ENCODE data around the gene FAR1.

The FAR1 gene

GRCh38 chr11:13692172-13692571 is 23.7 kb downstream of the FAR1 start:
- Histone ChIP-seq H4K20me1 (peaks cover 25 to 92% (median 70%) of the 10 kb centered on the region in 11 experiments; a peak in 21 of 22 replicates), H3K4me2 (no peak overlapping the region), H3K4me3 (no peak overlapping the region), H3K9ac (no peak overlapping the region), H3K9me3 (replicated peaks in 1 of 11) (peaks cover 10 to 26% (median 20%) of the 10 kb centered on the region in 11 experiments; a peak in 19 of 22 replicates), H3K36me3 (peaks cover 38 to 78% (median 53%) of the 10 kb centered on the region in 11 experiments), H3K27ac (no peak overlapping the region), H3K4me1 (peaks cover 0 to 14% (median 0%) of the 10 kb centered on the region in 10 experiments; a peak in 3 of 20 replicates), H3K27me3 (no peaks in the 10 kb centered on the region)
- TF ChIP-seq Cebpa-rat (IDR thresholded peaks at IDR 0.05): no peak

GRCh38 chr11:13694115-13694514 is 25.6 kb downstream of the FAR1 start:
- Histone ChIP-seq H3K9ac (no peak overlapping the region), H3K9me3 (replicated peaks in 1 of 11) (peaks cover 5 to 17% (median 14%) of the 10 kb centered on the region in 11 experiments; a peak in 17 of 22 replicates), H3K27me3 (no peaks in the 10 kb centered on the region), H3K4me1 (peaks cover 0 to 14% (median 0%) of the 10 kb centered on the region in 10 experiments; a peak in 3 of 20 replicates), H3K4me3 (no peak overlapping the region), H3K27ac (no peak overlapping the region), H4K20me1 (peaks cover 30 to 90% (median 58%) of the 10 kb centered on the region in 11 experiments; a peak in 20 of 22 replicates), H3K4me2 (no peak overlapping the region), H3K36me3 (peaks cover 56 to 82% (median 65%) of the 10 kb centered on the region in 11 experiments)
- no peak for TF ChIP-seq Cebpa-rat (IDR thresholded peaks at IDR 0.05)

GRCh38 chr11:13695886-13696285 is 27.4 kb downstream of the FAR1 start:
- Histone ChIP-seq H4K20me1 (peaks cover 26 to 83% (median 44%) of the 10 kb centered on the region in 11 experiments; a peak in 20 of 22 replicates), H3K27me3 (no peaks in the 10 kb centered on the region), H3K4me1 (peaks cover 0 to 14% (median 0%) of the 10 kb centered on the region in 10 experiments; a peak in 3 of 20 replicates), H3K9ac (no peak overlapping the region), H3K4me2 (no peak overlapping the region), H3K4me3 (no peak overlapping the region), H3K27ac (no peak overlapping the region), H3K36me3 (peaks cover 60 to 85% (median 73%) of the 10 kb centered on the region in 11 experiments), H3K9me3 (replicated peaks in 1 of 11) (peaks cover 0 to 8% (median 6%) of the 10 kb centered on the region in 11 experiments; a peak in 10 of 22 replicates)
- TF ChIP-seq Cebpa-rat (IDR thresholded peaks at IDR 0.05): no peak

- Histone ChIP-seq H3K36me3 (peaks cover 63 to 98% (median 78%) of the 10 kb centered on the region in 11 experiments), H3K9ac (no peak overlapping the region), H3K27me3 (no peaks in the 10 kb centered on the region), H3K27ac (no peak overlapping the region), H3K4me2 (no peak overlapping the region), H3K9me3 (replicated peaks in 1 of 11) (no peaks in the 10 kb centered on the region), H4K20me1 (peaks cover 17 to 64% (median 28%) of the 10 kb centered on the region in 11 experiments; a peak in 20 of 22 replicates), H3K4me1 (peaks cover 0 to 9% (median 0%) of the 10 kb centered on the region in 10 experiments; a peak in 2 of 20 replicates), H3K4me3 (no peak overlapping the region)
- no peak for TF ChIP-seq Cebpa-rat (IDR thresholded peaks at IDR 0.05)
These were observed 29.2 kb downstream of the FAR1 start for GRCh38 chr11:13697710-13698109.

- H3K4me3 ChIP-seq: no peak overlapping the region
- peaks cover 13 to 60% (median 24%) of the 10 kb centered on the region in 11 experiments; a peak in 20 of 22 replicates for H4K20me1 ChIP-seq
- no peak for TF ChIP-seq Cebpa-rat (IDR thresholded peaks at IDR 0.05)
- no peak overlapping the region for H3K27ac ChIP-seq
- no peaks in the 10 kb centered on the region for H3K9me3 ChIP-seq (replicated peaks in 1 of 11)
- H3K27me3 ChIP-seq: no peaks in the 10 kb centered on the region
- no peak overlapping the region for H3K9ac ChIP-seq
- H3K4me2 ChIP-seq: no peak overlapping the region
- peaks cover 0 to 6% (median 0%) of the 10 kb centered on the region in 10 experiments; a peak in 1 of 20 replicates for H3K4me1 ChIP-seq
- H3K36me3 ChIP-seq: peaks cover 68 to 100% (median 82%) of the 10 kb centered on the region in 11 experiments
These were observed 29.7 kb downstream of the FAR1 start for GRCh38 chr11:13698132-13698531.

DNA sequence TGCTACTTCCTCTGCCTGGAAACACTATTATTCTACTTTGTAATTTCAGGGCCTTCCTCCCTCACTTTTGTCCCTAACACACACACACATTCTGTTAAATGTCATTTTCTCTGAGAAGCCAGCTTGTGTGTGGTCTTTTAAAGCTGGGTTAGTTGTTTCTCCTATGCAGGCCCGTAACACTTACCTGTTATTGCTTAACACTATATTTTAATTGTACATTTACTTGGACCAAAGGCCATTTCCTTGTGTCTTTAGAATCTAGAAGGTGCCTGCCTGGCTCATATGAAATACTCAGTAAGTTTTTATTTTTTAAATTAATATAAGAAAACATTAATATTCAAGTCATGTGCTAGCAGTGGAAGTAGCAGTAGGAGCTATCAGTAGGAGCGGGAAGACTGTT is 30.6 kb downstream of the FAR1 start:
- H3K4me3 ChIP-seq: no peak overlapping the region
- H4K20me1 ChIP-seq: peaks cover 9 to 51% (median 15%) of the 10 kb centered on the region in 11 experiments; a peak in 18 of 22 replicates
- no peak overlapping the region for H3K27ac ChIP-seq
- no peak overlapping the region for H3K4me2 ChIP-seq
- TF ChIP-seq Cebpa-rat (IDR thresholded peaks at IDR 0.05): no peak
- H3K27me3 ChIP-seq: no peaks in the 10 kb centered on the region
- no peak overlapping the region for H3K9ac ChIP-seq
- H3K9me3 ChIP-seq (replicated peaks in 1 of 11): no peaks in the 10 kb centered on the region
- H3K36me3 ChIP-seq: peaks cover 76 to 100% (median 89%) of the 10 kb centered on the region in 11 experiments
- H3K4me1 ChIP-seq: no peaks in the 10 kb centered on the region

- H3K4me3 ChIP-seq: no peak overlapping the region
- H3K27ac ChIP-seq: no peak overlapping the region
- peaks cover 69 to 100% (median 88%) of the 10 kb centered on the region in 11 experiments for H3K36me3 ChIP-seq
- TF ChIP-seq Cebpa-rat (IDR thresholded peaks at IDR 0.05): no peak
- no peak overlapping the region for H3K4me2 ChIP-seq
- H3K9me3 ChIP-seq (replicated peaks in 1 of 11): no peaks in the 10 kb centered on the region
- no peaks in the 10 kb centered on the region for H3K27me3 ChIP-seq
- peaks cover under 1 to 43% (median 8%) of the 10 kb centered on the region in 11 experiments; a peak in 12 of 22 replicates for H4K20me1 ChIP-seq
- H3K4me1 ChIP-seq: no peaks in the 10 kb centered on the region
- no peak overlapping the region for H3K9ac ChIP-seq
These were observed 31.4 kb downstream of the FAR1 start for GRCh38 chr11:13699870-13700269.

DNA sequence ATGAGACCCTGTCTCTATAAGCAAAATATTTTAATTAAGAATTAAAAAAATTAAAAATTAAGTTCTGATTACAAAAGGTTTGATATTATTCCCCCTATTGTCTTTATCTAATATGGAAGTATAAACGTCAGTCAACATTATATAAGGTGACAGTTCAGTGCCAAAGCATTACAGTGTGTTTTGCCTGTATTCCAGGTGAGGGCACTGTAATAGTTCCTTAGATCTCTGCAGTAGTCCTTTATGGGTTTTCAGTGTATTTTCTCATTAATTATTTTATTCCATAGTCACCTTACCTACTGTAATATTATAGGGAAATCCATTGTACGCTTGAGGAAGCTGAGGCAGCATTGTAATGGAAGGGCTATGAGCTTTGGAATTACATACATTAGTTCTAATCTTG is 33.0 kb downstream of the FAR1 start:
- Histone ChIP-seq H3K27ac (no peak overlapping the region), H3K9me3 (replicated peaks in 1 of 11) (no peaks in the 10 kb centered on the region), H3K36me3 (peaks cover 61 to 94% (median 77%) of the 10 kb centered on the region in 11 experiments), H3K4me1 (no peaks in the 10 kb centered on the region), H3K9ac (no peak overlapping the region), H3K4me2 (no peak overlapping the region), H3K4me3 (no peak overlapping the region), H4K20me1 (peaks cover 0 to 38% (median 8%) of the 10 kb centered on the region in 11 experiments; a peak in 9 of 22 replicates), H3K27me3 (no peaks in the 10 kb centered on the region)
- no peak for TF ChIP-seq Cebpa-rat (IDR thresholded peaks at IDR 0.05)

GRCh38 chr11:13702071-13702470 is 33.6 kb downstream of the FAR1 start:
- no peaks in the 10 kb centered on the region for H3K27me3 ChIP-seq
- no peak overlapping the region for H3K4me3 ChIP-seq
- no peak overlapping the region for H3K27ac ChIP-seq
- H3K36me3 ChIP-seq: peaks cover 59 to 94% (median 77%) of the 10 kb centered on the region in 11 experiments
- peaks cover 0 to 38% (median 8%) of the 10 kb centered on the region in 11 experiments; a peak in 9 of 22 replicates for H4K20me1 ChIP-seq
- no peak for TF ChIP-seq Cebpa-rat (IDR thresholded peaks at IDR 0.05)
- no peaks in the 10 kb centered on the region for H3K4me1 ChIP-seq
- no peak overlapping the region for H3K9ac ChIP-seq
- no peak overlapping the region for H3K4me2 ChIP-seq
- H3K9me3 ChIP-seq (replicated peaks in 1 of 11): no peaks in the 10 kb centered on the region

DNA sequence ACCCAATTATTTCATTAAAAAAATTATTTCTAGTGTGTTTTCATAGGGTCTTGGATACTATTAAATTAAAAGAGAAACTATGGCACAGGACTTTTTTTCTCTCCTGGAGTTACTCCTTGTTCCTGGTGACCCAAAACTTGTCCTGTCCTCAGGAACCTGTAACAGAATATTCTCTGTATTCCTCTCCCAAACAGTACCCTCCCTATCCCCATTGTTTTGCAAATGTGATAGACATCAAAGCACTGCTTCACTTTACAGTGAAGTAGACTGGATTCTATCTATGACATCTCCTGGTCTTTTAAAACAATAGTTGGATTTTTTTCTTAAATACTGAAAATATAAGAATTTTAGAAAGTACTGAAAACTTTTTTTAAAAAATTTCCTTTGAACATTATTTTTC is 37.2 kb downstream of the FAR1 start:
- Histone ChIP-seq H3K9me3 (replicated peaks in 1 of 11) (no peaks in the 10 kb centered on the region), H3K9ac (no peak overlapping the region), H4K20me1 (peaks cover 0 to 10% (median 0%) of the 10 kb centered on the region in 11 experiments; a peak in 4 of 22 replicates), H3K4me3 (no peak overlapping the region), H3K27me3 (no peaks in the 10 kb centered on the region), H3K36me3 (peaks cover 62 to 94% (median 84%) of the 10 kb centered on the region in 11 experiments), H3K27ac (no peak overlapping the region), H3K4me1 (no peaks in the 10 kb centered on the region), H3K4me2 (no peak overlapping the region)
- TF ChIP-seq Cebpa-rat (IDR thresholded peaks at IDR 0.05): no peak

All from BLaER1 treated with 17β-estradiol and CSF1 and Interleukin-3, amounts not matched to agents 10 nM and 100 nM (cell line).